HG03139 (cell line): ENCODE data around the gene LTA4H.
A peak's percentile ranks its signal among the peaks of the same experiment; 100 is the strongest.

Experiments
- ATAC-seq: cut with Tn5 transposase; IDR thresholded peaks from one replicate; pipeline ENCODE4 v1.9.1; 2021; ENCODE audit not compliant: unreplicated experiment

Gene LTA4H

GRCh38 chr12:96034621-96035282 is 635 bp downstream of the LTA4H start:
- peak; percentile 11 for ATAC-seq

GRCh38 chr12:96033549-96034389 is 1.6 kb downstream of the LTA4H start:
- no peak for ATAC-seq

GRCh38 chr12:96029826-96030225 is 5.6 kb downstream of the LTA4H start:
- no peak for ATAC-seq

GRCh38 chr12:96028538-96028937 is 6.8 kb downstream of the LTA4H start:
- ATAC-seq: no peak

GRCh38 chr12:96026331-96026730 is 9.1 kb downstream of the LTA4H start:
- no peak for ATAC-seq

- no peak for ATAC-seq
These were observed 9.9 kb downstream of the LTA4H start for GRCh38 chr12:96025518-96025917.

GRCh38 chr12:96020314-96021003 is 14.9 kb downstream of the LTA4H start:
- ATAC-seq: peak; percentile 96

GRCh38 chr12:96015672-96016071 is 19.7 kb downstream of the LTA4H start:
- no peak for ATAC-seq

- no peak for ATAC-seq
These were observed 20.3 kb downstream of the LTA4H start for GRCh38 chr12:96014943-96015599.

GRCh38 chr12:96007729-96008128 is 27.7 kb downstream of the LTA4H start:
- ATAC-seq: no peak

- no peak for ATAC-seq
These were observed 28.7 kb downstream of the LTA4H start for GRCh38 chr12:96006727-96007126.

- ATAC-seq: no peak
These were observed 34.5 kb downstream of the LTA4H start for GRCh38 chr12:96000858-96001257.

GRCh38 chr12:95999484-95999883 is 35.9 kb downstream of the LTA4H start:
- no peak for ATAC-seq

- peak; percentile 88 for ATAC-seq
These were observed 36.6 kb downstream of the LTA4H start for GRCh38 chr12:95998611-95999286.

GRCh38 chr12:95997911-95998510 is 37.4 kb downstream of the LTA4H start:
- no peak for ATAC-seq

- ATAC-seq: no peak
These were observed 38.1 kb downstream of the LTA4H start for GRCh38 chr12:95997276-95997675.

GRCh38 chr12:95996034-95996658 is 39.2 kb downstream of the LTA4H start, which contains the start of gene HAL:
TSS of gene HAL (minus strand) at chr12:95996344. CDS start at chr12:95995910, 434 bp downstream.
- ATAC-seq: no peak

- ATAC-seq: no peak
These were observed 40.0 kb downstream of the LTA4H start for GRCh38 chr12:95995238-95996031.

GRCh38 chr12:95994476-95994875 is 40.9 kb downstream of the LTA4H start:
- no peak for ATAC-seq
